ACC112 (cell line): Measurements from ENCODE around the gene DYNC2LI1.

Experiments used
- H2AFZ ChIP-seq: fragments of 200-600 bp; sonication (generic); one replicate; pipeline ENCODE4 v1.6.0; 2017; ENCODE audit warnings: antibody characterized with exemption, low read length; ENCODE audit not compliant: unreplicated experiment
- H3K27ac ChIP-seq: fragments of 200-600 bp; sonication (generic); 2 replicates; pipeline ENCODE4 v1.5.1; 2014; ENCODE audit warnings: low read depth, mild to moderate bottlenecking, antibody characterized with exemption, low read length, moderate library complexity
- H3K27me3 ChIP-seq: fragments of 200-600 bp; sonication (generic); 2 replicates; pipeline ENCODE4 v1.6.1; 2014; ENCODE audit warnings: mild to moderate bottlenecking, antibody characterized with exemption, low read length, moderate library complexity, mixed read lengths; ENCODE audit not compliant: insufficient read depth
- H3K36me3 ChIP-seq: fragments of 200-600 bp; sonication (generic); 2 replicates; pipeline ENCODE4 v1.6.1; 2016; ENCODE audit warnings: mild to moderate bottlenecking, antibody characterized with exemption, low read length, moderate library complexity, mixed read lengths; ENCODE audit not compliant: insufficient read depth
- H3K4me1 ChIP-seq: fragments of 200-600 bp; sonication (generic); one replicate; pipeline ENCODE4 v1.6.1; 2016; ENCODE audit warnings: low read length, mixed read lengths; ENCODE audit not compliant: insufficient read depth, unreplicated experiment, control insufficient read depth
- H3K4me3 ChIP-seq: fragments of 200-600 bp; sonication (generic); 2 replicates; pipeline ENCODE4 v1.5.1; 2014; ENCODE audit warnings: mild to moderate bottlenecking, low read depth, low read length
- H3K79me2 ChIP-seq: fragments of 200-600 bp; sonication (generic); one replicate; pipeline ENCODE4 v1.6.0; 2016; ENCODE audit warnings: low read length; ENCODE audit not compliant: control insufficient read depth, unreplicated experiment, insufficient read depth

Gene DYNC2LI1

GRCh38 chr2:43826305-43827250, 52.7 kb downstream of the DYNC2LI1 start:
- no peak overlapping the region for H3K4me3 ChIP-seq
- no peak overlapping the region for H2AFZ ChIP-seq
- H3K27me3 ChIP-seq, result peaks cover 57% of the 10 kb centered on the region
- H3K79me2 ChIP-seq, result no peaks in the 10 kb centered on the region
- H3K36me3 ChIP-seq, result no peaks in the 10 kb centered on the region
- H3K4me1 ChIP-seq, result no peaks in the 10 kb centered on the region
- no peak overlapping the region for H3K27ac ChIP-seq

- no peak overlapping the region for H3K27ac ChIP-seq
- H2AFZ ChIP-seq, result no peak overlapping the region
- H3K79me2 ChIP-seq, result no peaks in the 10 kb centered on the region
- H3K4me3 ChIP-seq, result no peak overlapping the region
- H3K4me1 ChIP-seq, result no peaks in the 10 kb centered on the region
- H3K36me3 ChIP-seq, result no peaks in the 10 kb centered on the region
- H3K27me3 ChIP-seq, result peaks cover 39% of the 10 kb centered on the region
Measured at GRCh38 chr2:43831543-43832294, 57.9 kb downstream of the DYNC2LI1 start.

GRCh38 chr2:43832457-43832856, 58.6 kb downstream of the DYNC2LI1 start:
- H2AFZ ChIP-seq, result no peak overlapping the region

GRCh38 chr2:43837033-43837432, 63.2 kb downstream of the DYNC2LI1 start:
- Histone ChIP-seq H3K4me1 (no peaks in the 10 kb centered on the region), H3K79me2 (no peaks in the 10 kb centered on the region), H3K27me3 (peaks cover 26% of the 10 kb centered on the region), H3K4me3 (no peak overlapping the region), H3K27ac (no peak overlapping the region), H2AFZ (no peak overlapping the region), H3K36me3 (no peaks in the 10 kb centered on the region)

More at GRCh38 chr2:43832457-43832856, 58.6 kb downstream of the DYNC2LI1 start:
- Histone ChIP-seq H3K4me3 (no peak overlapping the region), H3K27me3 (peaks cover 39% of the 10 kb centered on the region), H3K27ac (no peak overlapping the region), H3K4me1 (no peaks in the 10 kb centered on the region), H3K79me2 (no peaks in the 10 kb centered on the region), H3K36me3 (no peaks in the 10 kb centered on the region)

- H3K79me2 ChIP-seq, result no peaks in the 10 kb centered on the region
- no peak overlapping the region for H2AFZ ChIP-seq
- no peaks in the 10 kb centered on the region for H3K4me1 ChIP-seq
- no peaks in the 10 kb centered on the region for H3K36me3 ChIP-seq
- no peak overlapping the region for H3K27ac ChIP-seq
- no peak overlapping the region for H3K4me3 ChIP-seq
- peaks cover 26% of the 10 kb centered on the region; the same call in 1 of the 2 replicates for H3K27me3 ChIP-seq
Measured at GRCh38 chr2:43837831-43838559, 64.2 kb downstream of the DYNC2LI1 start.

GRCh38 chr2:43838560-43839267, 64.9 kb downstream of the DYNC2LI1 start, which contains the start of the genes ABCG5 and ABCG8:
Gene ABCG5 (minus strand): TSS chr2:43838839. CDS start chr2:43838679, 160 bp downstream.
Gene ABCG8 (plus strand): TSS chr2:43838971. CDS start chr2:43839054, 83 bp downstream.
- Histone ChIP-seq H3K27me3 (peaks cover 33% of the 10 kb centered on the region; the same call in 1 of the 2 replicates), H3K27ac (no peak within 1 kb of the TSS), H3K4me3 (no peak within 1 kb of the TSS), H3K79me2 (no peaks in the 10 kb centered on the region), H3K4me1 (no peaks in the 10 kb centered on the region), H3K36me3 (no peaks in the 10 kb centered on the region), H2AFZ (no peak within 1 kb of the TSS)

GRCh38 chr2:43839776-43840564, 66.1 kb downstream of the DYNC2LI1 start:
- Histone ChIP-seq H3K4me1 (no peaks in the 10 kb centered on the region), H3K36me3 (no peaks in the 10 kb centered on the region), H2AFZ (no peak overlapping the region)

GRCh38 chr2:43840965-43841364, 67.1 kb downstream of the DYNC2LI1 start:
- Histone ChIP-seq H3K79me2 (no peaks in the 10 kb centered on the region), H3K4me1 (no peaks in the 10 kb centered on the region), H3K27ac (no peak overlapping the region), H3K27me3 (peaks cover 33% of the 10 kb centered on the region; the same call in 1 of the 2 replicates), H3K4me3 (no peak overlapping the region), H2AFZ (no peak overlapping the region), H3K36me3 (no peaks in the 10 kb centered on the region)

More at GRCh38 chr2:43839776-43840564, 66.1 kb downstream of the DYNC2LI1 start:
- Histone ChIP-seq H3K4me3 (no peak overlapping the region), H3K27ac (no peak overlapping the region), H3K79me2 (no peaks in the 10 kb centered on the region), H3K27me3 (peaks cover 34% of the 10 kb centered on the region; the same call in 1 of the 2 replicates)
